ENCODE data around the gene NUDT6.

- TF ChIP-seq EZH2 (IDR thresholded peaks at IDR 0.05; ENCODE audit: borderline replicate concordance, insufficient read depth, low read length, poor library complexity, severe bottlenecking) (no peak), REST (IDR thresholded peaks at IDR 0.05; ENCODE audit: borderline replicate concordance) (no peak), CTCF (IDR thresholded peaks at IDR 0.05; ENCODE audit: poor library complexity, severe bottlenecking) (no peak), RAD21 (conservative IDR thresholded peaks at IDR 0.05) (no peak), POLR2AphosphoS5 (IDR thresholded peaks at IDR 0.05) (no peak), EP300 (conservative IDR thresholded peaks at IDR 0.05; ENCODE audit: poor library complexity, severe bottlenecking) (no peak), SMC3 (conservative IDR thresholded peaks at IDR 0.05; ENCODE audit: poor library complexity) (no peak), MXI1 (conservative IDR thresholded peaks at IDR 0.05; ENCODE audit: poor library complexity, severe bottlenecking) (no peak)
These were observed 23.7 kb upstream of the NUDT6 start for GRCh38 chr4:122946142-122946541.

Data from neural cell (in vitro differentiated cells).